GM12865 (cell line): ENCODE data around the gene PDE9A.

Experiments
- DNase-seq: peaks from one replicate; pipeline ENCODE4 v3.0.0; 2010; ENCODE audit warnings: low read depth
- H3K4me3 ChIP-seq: 2 replicates; pipeline ENCODE4 v1.5.1; 2011; ENCODE audit warnings: mild to moderate bottlenecking, low read depth, low read length, control low read depth
- TF ChIP-seq, protein P1 (sequence below): IDR thresholded peaks from 2 replicates; pipeline ENCODE4 v1.5.1; 2011; ENCODE audit warnings: low read length, control low read depth, low read depth, inconsistent platforms; ENCODE audit not compliant: insufficient read depth; ENCODE audit errors: missing control alignments

Gene PDE9A

DNA sequence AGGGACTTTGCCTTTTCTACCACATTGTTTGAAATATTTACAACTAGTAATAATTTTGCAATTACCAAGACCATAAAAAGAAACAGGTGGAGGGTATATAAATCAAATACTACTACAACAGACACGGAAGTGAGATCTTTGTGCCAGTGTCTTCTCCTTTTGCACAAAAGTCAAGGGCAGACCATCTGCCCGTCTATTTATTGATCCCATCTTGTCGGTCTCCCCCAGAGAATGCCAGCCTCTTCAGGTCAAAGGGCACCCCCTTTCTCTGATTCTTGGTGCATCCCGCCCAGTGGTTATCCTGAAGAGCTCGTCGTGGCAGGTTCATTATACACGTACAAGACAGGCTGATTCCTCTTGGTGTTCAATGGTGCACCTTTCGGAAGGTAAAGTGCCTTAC lies 4.8 kb upstream of the PDE9A start:
- no peak overlapping the region for H3K4me3 ChIP-seq
- TF ChIP-seq, protein P1, sequence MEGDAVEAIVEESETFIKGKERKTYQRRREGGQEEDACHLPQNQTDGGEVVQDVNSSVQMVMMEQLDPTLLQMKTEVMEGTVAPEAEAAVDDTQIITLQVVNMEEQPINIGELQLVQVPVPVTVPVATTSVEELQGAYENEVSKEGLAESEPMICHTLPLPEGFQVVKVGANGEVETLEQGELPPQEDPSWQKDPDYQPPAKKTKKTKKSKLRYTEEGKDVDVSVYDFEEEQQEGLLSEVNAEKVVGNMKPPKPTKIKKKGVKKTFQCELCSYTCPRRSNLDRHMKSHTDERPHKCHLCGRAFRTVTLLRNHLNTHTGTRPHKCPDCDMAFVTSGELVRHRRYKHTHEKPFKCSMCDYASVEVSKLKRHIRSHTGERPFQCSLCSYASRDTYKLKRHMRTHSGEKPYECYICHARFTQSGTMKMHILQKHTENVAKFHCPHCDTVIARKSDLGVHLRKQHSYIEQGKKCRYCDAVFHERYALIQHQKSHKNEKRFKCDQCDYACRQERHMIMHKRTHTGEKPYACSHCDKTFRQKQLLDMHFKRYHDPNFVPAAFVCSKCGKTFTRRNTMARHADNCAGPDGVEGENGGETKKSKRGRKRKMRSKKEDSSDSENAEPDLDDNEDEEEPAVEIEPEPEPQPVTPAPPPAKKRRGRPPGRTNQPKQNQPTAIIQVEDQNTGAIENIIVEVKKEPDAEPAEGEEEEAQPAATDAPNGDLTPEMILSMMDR: no peak
- no peak for DNase-seq

DNA sequence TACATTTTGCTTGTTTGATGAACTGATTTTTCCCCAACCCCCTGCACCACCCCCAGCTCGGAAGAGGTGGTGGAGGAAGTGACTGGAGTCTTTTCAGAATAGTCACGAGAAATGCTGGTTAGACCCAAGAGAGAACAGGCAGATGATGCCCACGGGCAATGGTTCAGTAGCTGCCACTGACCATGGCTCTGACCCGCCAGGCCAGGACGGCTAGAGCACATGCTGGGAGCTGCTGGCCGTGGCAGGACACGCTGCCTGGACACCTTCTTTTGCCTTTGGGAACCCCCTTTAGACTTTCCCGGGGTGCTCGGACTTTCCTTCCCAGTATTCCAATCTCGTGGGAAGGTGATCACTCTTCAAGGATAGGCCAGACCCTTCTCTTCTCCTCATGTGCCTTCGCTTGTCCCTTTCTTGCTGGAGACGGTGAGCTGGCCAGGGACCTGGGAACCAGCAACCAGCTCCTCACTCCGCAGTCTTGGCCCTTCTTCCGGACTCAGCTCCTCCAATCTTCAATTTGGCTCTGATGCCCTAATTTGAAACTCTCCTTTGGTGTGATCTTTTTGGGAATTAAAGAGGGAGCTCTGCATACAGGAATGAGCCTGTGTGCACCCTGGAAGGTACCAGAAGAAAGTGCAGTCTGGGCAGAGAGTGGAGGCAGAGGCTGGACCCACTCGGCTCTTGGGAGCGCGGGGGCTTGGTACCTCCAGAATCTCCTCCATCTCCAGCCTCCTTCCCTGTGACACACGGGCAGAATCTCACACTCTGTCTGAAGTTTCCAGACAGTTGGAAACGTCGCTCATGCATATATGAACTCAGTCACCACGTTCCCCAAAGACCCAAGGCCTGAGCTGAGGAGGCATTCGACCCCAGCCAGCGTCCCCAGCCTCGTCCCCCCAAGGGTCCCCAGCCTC lies 4.0 kb upstream of the PDE9A start:
- TF ChIP-seq, protein P1: no peak
- DNase-seq: no peak

DNA sequence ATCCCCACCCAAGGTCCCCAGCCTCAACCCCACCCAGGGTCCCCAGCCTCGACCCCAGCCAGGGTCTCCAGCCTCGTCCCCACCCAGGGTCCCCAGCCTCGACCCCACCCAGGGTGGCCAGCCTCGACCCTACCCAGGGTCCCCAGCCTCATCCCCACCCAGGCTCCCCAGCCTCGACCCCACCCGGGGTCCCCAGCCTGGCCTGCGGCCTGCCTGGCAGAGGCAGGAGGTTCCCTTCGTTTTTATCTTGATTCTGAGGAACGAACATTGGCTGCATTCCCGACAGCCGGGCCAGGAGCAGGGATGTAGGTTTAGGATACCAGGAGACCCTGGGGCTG lies 3.4 kb upstream of the PDE9A start:
- no peak overlapping the region for H3K4me3 ChIP-seq
- no peak for DNase-seq
- TF ChIP-seq, protein P1: no peak

More for the DNA sequence above, 4.0 kb upstream of the PDE9A start:
- no peak overlapping the region for H3K4me3 ChIP-seq

DNA sequence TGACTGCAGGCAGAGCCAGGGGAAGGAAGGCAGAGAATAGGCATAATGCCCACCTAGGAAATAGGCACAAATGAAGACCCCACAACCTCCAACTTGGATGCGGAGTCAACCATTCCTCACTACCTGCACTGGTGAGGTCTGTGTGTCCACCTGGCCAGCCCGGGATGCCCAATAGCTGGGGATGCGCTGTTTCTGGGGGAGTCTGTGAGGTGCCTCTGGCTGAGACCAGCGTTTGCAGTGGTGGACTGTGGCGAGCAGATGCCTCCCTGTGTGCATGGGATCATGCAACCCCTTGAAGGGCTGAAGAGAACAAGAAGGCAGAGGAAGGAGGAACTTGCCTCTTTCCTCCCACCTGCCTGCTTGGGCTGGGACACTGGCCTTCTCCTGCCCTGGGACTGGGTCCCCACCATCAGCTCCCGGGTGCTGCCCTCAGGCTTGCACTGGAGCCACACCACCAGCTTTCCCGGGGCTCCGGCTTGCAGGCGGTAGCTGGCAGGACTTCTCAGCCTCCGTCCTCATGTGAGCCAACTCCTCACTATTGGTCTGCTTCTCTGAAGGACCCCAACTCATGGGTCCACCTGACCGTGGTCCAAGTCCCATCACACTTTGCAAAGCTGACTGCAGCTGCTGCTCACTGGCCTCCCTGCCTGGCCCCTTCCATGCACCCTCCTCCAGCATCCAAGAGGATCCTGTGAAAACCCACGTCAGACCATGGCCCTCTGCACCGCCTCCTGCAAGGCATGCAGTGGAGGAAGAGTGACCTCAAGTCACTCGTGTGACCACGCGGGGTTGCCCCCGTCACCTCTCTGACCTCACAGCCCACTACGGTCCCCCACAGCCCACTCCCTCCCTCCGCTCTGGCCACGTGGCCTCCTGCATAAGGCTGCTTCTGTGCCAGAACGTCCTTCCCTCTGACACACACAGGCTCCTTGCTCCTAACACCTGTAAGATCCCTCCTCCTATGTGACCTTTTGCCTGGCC lies 2.7 kb upstream of the PDE9A start:
- H3K4me3 ChIP-seq: no peak overlapping the region
- no peak for DNase-seq
- TF ChIP-seq, protein P1: no peak

DNA sequence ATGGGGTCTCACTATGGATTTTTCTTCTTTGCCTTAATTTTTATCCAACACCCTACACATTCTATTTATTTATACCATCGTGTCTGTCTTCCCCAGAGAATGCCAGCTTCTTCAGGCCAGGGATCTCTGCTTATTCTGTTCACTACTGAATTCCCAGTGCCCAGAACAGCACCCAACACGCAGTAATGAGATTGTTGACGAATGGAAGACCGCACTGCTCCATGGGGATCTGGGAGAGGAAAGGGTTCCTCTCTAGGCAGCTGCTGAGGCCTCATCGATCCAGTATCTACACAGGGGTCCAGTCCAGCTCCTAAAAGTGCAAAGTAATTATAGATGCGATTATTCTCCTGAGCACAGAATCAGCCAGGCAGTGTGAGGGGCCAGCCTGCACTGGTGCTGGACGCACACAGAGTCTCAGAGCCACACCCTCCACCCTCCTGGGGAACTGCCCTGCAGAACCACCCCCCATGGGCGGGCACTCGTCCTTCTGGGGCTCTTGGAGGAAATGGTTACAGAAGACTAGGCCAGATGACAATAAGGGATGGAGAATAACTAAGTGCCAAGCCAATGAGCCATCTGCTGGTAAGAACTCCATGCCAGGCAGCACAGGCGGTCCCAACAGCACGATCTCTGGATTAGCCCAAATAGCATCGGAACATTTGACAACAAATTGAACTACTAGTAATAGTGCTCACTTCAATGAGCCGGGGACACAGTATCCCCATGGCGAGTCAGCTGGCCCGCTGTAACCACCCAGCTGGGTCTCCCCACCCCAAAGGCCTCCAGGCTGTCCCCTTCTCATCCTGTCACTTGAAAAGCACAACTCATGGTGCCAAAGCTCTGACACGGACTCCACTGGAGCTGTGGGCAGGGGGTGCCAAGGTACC lies 1.7 kb upstream of the PDE9A start:
- TF ChIP-seq, protein P1: no peak
- no peak overlapping the region for H3K4me3 ChIP-seq
- no peak for DNase-seq
